Neural cell (in vitro differentiated cells): ENCODE results near the gene KLHL3. TPM values are rescaled to one million over a fixed set of nuclear protein-coding genes. Genes with fewer than 3 reads are reported as not detected.

Experiments used
- H2AFZ ChIP-seq: fragments of 200-600, 300-800 bp; sonication (generic), shearing (Covaris generic); 2 replicates; pipeline ENCODE4 v1.6.0; 2014; ENCODE audit warnings: low read depth, mild to moderate bottlenecking, antibody characterized with exemption, low read length, moderate library complexity
- H3F3A ChIP-seq: fragments of 200-600 bp; shearing (Covaris generic); 2 replicates; pipeline ENCODE4 v1.6.1; 2016; ENCODE audit warnings: mild to moderate bottlenecking, moderate library complexity, mixed read lengths, antibody characterized with exemption, low read length; ENCODE audit not compliant: insufficient read depth, poor library complexity, severe bottlenecking
- H3K27ac ChIP-seq: fragments of 200-600, 300-800 bp; sonication (generic), shearing (Covaris generic); 2 replicates; pipeline ENCODE4 v1.5.1; 2014; ENCODE audit warnings: mild to moderate bottlenecking, low read length, moderate library complexity
- H3K27me3 ChIP-seq: fragments of 300-800, 200-600 bp; sonication (generic), shearing (Covaris generic); 2 replicates; pipeline ENCODE4 v1.6.0; 2014; ENCODE audit warnings: mild to moderate bottlenecking, low read depth, low read length, moderate library complexity; ENCODE audit not compliant: insufficient read depth
- H3K36me3 ChIP-seq: fragments of 300-800, 200-600 bp; sonication (generic), shearing (Covaris generic); 2 replicates; pipeline ENCODE4 v1.5.1; 2014; ENCODE audit warnings: mild to moderate bottlenecking, antibody characterized with exemption, low read length, moderate library complexity; ENCODE audit not compliant: insufficient read depth
- H3K4me2 ChIP-seq: fragments of 300-800, 200-600 bp; sonication (generic), shearing (Covaris generic); 2 replicates; pipeline ENCODE4 v1.6.0; 2014; ENCODE audit warnings: mild to moderate bottlenecking, low read length
- H3K4me3 ChIP-seq: fragments of 300-800, 200-600 bp; sonication (generic), shearing (Covaris generic); 2 replicates; pipeline ENCODE4 v1.5.1; 2014; ENCODE audit warnings: mild to moderate bottlenecking, low read length, moderate library complexity
- H3K79me2 ChIP-seq: fragments of 200-600 bp; shearing (Covaris generic); replicated peaks from 2 replicates; pipeline ENCODE4 v1.6.0; 2014; ENCODE audit warnings: mild to moderate bottlenecking, low read length, moderate library complexity; ENCODE audit not compliant: insufficient read depth
- H3K9ac ChIP-seq: fragments of 300-800, 200-600 bp; sonication (generic), shearing (Covaris generic); 2 replicates; pipeline ENCODE4 v1.6.1; 2016; ENCODE audit warnings: mild to moderate bottlenecking, low read length, mixed read lengths
- H3K9me2 ChIP-seq: fragments of 200-600 bp; shearing (Covaris generic); 2 replicates; pipeline ENCODE4 v1.6.1; 2016; ENCODE audit warnings: mild to moderate bottlenecking, low read length, mixed read lengths; ENCODE audit not compliant: insufficient read depth
- H3K9me3 ChIP-seq: fragments of 200-600, 300-800 bp; sonication (generic), shearing (Covaris generic); 2 replicates; pipeline ENCODE4 v1.6.1; 2016; ENCODE audit warnings: mild to moderate bottlenecking, mixed run types, low read length, moderate library complexity, mixed read lengths
- H4K20me1 ChIP-seq: fragments of 200-600 bp; shearing (Covaris generic); 2 replicates; pipeline ENCODE4 v1.6.1; 2016; ENCODE audit warnings: mild to moderate bottlenecking, mixed run types; ENCODE audit not compliant: insufficient read depth
- EP300 ChIP-seq: fragments of 450-650 bp; conservative IDR thresholded peaks from 2 replicates; pipeline ENCODE4 v1.6.1; 2014; ENCODE audit warnings: antibody characterized with exemption, mild to moderate bottlenecking, moderate library complexity; ENCODE audit not compliant: poor library complexity, severe bottlenecking
- EZH2 ChIP-seq: fragments of 200-600, 300-800 bp; shearing (Covaris generic), sonication (generic); IDR thresholded peaks from 2 replicates; pipeline ENCODE4 v1.6.1; 2014; ENCODE audit warnings: antibody characterized with exemption, low read length, borderline replicate concordance, mild to moderate bottlenecking; ENCODE audit not compliant: insufficient read depth, poor library complexity, severe bottlenecking
- MXI1 ChIP-seq: fragments of 450-650 bp; conservative IDR thresholded peaks from 2 replicates; pipeline ENCODE4 v1.6.1; 2014; ENCODE audit warnings: antibody characterized with exemption, mild to moderate bottlenecking; ENCODE audit not compliant: poor library complexity, severe bottlenecking
- POLR2AphosphoS5 ChIP-seq: IDR thresholded peaks from 2 replicates; pipeline ENCODE4 v1.6.1; 2012
- RAD21 ChIP-seq: fragments of 450-650 bp; conservative IDR thresholded peaks from 2 replicates; pipeline ENCODE4 v1.6.1; 2014; ENCODE audit warnings: antibody characterized with exemption, mild to moderate bottlenecking, moderate library complexity
- SMC3 ChIP-seq: fragments of 450-650 bp; conservative IDR thresholded peaks from 2 replicates; pipeline ENCODE4 v1.6.1; 2014; ENCODE audit warnings: antibody characterized with exemption, mild to moderate bottlenecking, moderate library complexity; ENCODE audit not compliant: poor library complexity
- TAF1 ChIP-seq: IDR thresholded peaks from 2 replicates; pipeline ENCODE4 v1.6.1; 2012; ENCODE audit warnings: low read depth
- polyA minus RNA-seq: library from RNA; depleted of rRNA, polyadenylated mRNA; stranded (reverse); fragments of >200 nt; gene quantifications from 2 replicates; pipeline ENCODE4 v1.2.3, GENCODE V29; 2014
- polyA plus RNA-seq: library from polyadenylated mRNA; depleted of rRNA; stranded (reverse); fragments of >200 nt; gene quantifications from 2 replicates; pipeline ENCODE4 v1.2.3, GENCODE V29; 2014
- TF ChIP-seq, protein P1 (sequence below): IDR thresholded peaks from 2 replicates; pipeline ENCODE4 v1.6.1; 2012; ENCODE audit warnings: borderline replicate concordance
- TF ChIP-seq, protein P2 (sequence below): fragments of 450-650 bp; IDR thresholded peaks from 2 replicates; pipeline ENCODE4 v1.5.1; 2014; ENCODE audit warnings: antibody characterized with exemption, mild to moderate bottlenecking, moderate library complexity; ENCODE audit not compliant: poor library complexity, severe bottlenecking

KLHL3 gene, protein sequence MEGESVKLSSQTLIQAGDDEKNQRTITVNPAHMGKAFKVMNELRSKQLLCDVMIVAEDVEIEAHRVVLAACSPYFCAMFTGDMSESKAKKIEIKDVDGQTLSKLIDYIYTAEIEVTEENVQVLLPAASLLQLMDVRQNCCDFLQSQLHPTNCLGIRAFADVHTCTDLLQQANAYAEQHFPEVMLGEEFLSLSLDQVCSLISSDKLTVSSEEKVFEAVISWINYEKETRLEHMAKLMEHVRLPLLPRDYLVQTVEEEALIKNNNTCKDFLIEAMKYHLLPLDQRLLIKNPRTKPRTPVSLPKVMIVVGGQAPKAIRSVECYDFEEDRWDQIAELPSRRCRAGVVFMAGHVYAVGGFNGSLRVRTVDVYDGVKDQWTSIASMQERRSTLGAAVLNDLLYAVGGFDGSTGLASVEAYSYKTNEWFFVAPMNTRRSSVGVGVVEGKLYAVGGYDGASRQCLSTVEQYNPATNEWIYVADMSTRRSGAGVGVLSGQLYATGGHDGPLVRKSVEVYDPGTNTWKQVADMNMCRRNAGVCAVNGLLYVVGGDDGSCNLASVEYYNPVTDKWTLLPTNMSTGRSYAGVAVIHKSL
- polyA plus RNA-seq (10.9 and 12.9 TPM in 2 replicates), polyA minus RNA-seq (17.3 and 30.4 TPM in 2 replicates)

DNA sequence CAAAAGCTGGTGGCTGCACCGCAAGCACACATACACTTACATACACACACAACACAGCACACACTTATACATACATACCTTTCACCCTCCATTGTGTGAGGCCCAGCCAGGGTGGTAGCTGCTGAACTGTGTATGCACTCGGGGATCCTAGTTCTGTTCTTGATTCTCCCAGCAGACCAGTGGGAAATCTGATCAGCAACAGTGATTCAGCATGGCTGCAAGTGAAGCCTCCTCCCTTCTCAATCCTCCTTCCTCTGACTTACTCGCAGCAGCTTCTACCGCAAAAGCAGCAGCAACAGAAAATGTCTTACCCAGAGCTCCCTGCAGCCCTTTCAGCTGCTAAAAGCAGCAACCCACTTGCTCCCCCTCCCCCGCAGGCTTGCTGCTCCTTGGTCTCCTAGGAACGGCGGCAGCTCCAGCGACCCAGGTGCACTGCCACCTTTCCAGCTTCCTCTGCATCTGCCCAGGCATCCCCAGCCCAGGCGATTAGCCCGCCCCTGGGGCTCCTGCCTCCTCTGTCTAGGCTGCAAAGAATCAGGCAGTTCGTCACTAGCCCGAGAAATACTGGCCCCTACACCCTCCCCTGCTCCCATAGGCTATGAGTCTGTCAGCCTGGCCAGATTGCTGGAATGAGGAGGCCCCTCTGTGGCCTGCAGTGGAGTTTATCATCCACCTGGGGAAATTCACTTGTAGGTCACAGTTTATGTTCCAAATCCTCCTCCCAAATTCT lies at the start of gene KLHL3:
Gene KLHL3 (minus strand): TSS at position 535 of the 730 bp plus-strand sequence. CDS start 443 bp downstream, at position 92.
- peak within 1 kb of the TSS; percentile 79 for H3K4me3 ChIP-seq
- peak within 1 kb of the TSS; percentile 82 for H3K4me2 ChIP-seq
- H3K79me2 ChIP-seq = peaks cover 27% of the 10 kb centered on the region
- H4K20me1 ChIP-seq = no peaks in the 10 kb centered on the region
- H3K9ac ChIP-seq = peak within 1 kb of the TSS; percentile 83
- no peaks in the 10 kb centered on the region for H3K9me3 ChIP-seq
- peak within 1 kb of the TSS; percentile 88 for H3K27ac ChIP-seq
- peaks cover 5% of the 10 kb centered on the region for H3F3A ChIP-seq
- TF ChIP-seq TAF1 (peak; percentile 84), MXI1 (peak; percentile 49), EP300 (peak; percentile 44), EZH2 (no peak), RAD21 (peak; percentile 67), SMC3 (peak; percentile 62), POLR2AphosphoS5 (peak; percentile 59)
- TF ChIP-seq, protein P1, sequence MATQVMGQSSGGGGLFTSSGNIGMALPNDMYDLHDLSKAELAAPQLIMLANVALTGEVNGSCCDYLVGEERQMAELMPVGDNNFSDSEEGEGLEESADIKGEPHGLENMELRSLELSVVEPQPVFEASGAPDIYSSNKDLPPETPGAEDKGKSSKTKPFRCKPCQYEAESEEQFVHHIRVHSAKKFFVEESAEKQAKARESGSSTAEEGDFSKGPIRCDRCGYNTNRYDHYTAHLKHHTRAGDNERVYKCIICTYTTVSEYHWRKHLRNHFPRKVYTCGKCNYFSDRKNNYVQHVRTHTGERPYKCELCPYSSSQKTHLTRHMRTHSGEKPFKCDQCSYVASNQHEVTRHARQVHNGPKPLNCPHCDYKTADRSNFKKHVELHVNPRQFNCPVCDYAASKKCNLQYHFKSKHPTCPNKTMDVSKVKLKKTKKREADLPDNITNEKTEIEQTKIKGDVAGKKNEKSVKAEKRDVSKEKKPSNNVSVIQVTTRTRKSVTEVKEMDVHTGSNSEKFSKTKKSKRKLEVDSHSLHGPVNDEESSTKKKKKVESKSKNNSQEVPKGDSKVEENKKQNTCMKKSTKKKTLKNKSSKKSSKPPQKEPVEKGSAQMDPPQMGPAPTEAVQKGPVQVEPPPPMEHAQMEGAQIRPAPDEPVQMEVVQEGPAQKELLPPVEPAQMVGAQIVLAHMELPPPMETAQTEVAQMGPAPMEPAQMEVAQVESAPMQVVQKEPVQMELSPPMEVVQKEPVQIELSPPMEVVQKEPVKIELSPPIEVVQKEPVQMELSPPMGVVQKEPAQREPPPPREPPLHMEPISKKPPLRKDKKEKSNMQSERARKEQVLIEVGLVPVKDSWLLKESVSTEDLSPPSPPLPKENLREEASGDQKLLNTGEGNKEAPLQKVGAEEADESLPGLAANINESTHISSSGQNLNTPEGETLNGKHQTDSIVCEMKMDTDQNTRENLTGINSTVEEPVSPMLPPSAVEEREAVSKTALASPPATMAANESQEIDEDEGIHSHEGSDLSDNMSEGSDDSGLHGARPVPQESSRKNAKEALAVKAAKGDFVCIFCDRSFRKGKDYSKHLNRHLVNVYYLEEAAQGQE = peak; percentile 68
- TF ChIP-seq, protein P2, sequence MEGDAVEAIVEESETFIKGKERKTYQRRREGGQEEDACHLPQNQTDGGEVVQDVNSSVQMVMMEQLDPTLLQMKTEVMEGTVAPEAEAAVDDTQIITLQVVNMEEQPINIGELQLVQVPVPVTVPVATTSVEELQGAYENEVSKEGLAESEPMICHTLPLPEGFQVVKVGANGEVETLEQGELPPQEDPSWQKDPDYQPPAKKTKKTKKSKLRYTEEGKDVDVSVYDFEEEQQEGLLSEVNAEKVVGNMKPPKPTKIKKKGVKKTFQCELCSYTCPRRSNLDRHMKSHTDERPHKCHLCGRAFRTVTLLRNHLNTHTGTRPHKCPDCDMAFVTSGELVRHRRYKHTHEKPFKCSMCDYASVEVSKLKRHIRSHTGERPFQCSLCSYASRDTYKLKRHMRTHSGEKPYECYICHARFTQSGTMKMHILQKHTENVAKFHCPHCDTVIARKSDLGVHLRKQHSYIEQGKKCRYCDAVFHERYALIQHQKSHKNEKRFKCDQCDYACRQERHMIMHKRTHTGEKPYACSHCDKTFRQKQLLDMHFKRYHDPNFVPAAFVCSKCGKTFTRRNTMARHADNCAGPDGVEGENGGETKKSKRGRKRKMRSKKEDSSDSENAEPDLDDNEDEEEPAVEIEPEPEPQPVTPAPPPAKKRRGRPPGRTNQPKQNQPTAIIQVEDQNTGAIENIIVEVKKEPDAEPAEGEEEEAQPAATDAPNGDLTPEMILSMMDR = peak; percentile 64
- no peaks in the 10 kb centered on the region for H3K36me3 ChIP-seq
- H3K27me3 ChIP-seq = no peaks in the 10 kb centered on the region
- peak within 1 kb of the TSS; percentile 69 for H2AFZ ChIP-seq
- H3K9me2 ChIP-seq = no peaks in the 10 kb centered on the region

DNA sequence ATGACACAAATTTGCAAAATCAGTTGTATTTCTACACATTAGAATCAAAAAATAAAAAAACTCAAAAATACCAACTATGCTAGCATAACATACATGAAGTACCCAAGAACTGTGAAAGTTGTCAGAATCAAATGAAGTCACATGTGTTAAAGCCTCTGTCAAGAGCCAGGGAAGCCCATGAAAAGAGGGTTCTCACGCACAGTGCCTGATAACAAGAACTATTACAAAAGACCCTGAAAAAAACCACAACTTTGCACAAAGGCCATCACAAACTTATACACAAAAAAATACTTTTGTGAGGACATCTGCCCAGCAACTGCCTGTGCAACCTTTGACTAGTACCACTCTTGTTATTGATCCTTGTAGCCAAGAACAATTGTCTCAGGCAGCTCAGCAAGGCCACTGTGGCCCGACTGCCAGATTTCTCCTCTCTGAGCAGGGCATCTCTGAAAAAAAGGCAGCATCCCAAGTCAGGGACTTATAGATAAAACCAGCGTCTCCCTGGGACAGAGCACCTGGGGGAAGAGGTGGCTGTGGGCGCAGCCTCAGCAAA lies 47.2 kb upstream of the KLHL3 start:
- Histone ChIP-seq H3K36me3 (no peaks in the 10 kb centered on the region), H3K79me2 (no peaks in the 10 kb centered on the region), H3K27me3 (no peaks in the 10 kb centered on the region), H3K9me3 (no peaks in the 10 kb centered on the region), H3K4me3 (no peak overlapping the region), H2AFZ (no peak overlapping the region), H3K4me2 (no peak overlapping the region), H3K27ac (no peak overlapping the region), H3K9ac (no peak overlapping the region), H3F3A (no peaks in the 10 kb centered on the region), H3K9me2 (no peaks in the 10 kb centered on the region), H4K20me1 (no peaks in the 10 kb centered on the region)
- TF ChIP-seq, protein P1 = no peak
- TF ChIP-seq POLR2AphosphoS5 (no peak), SMC3 (no peak), EP300 (no peak), RAD21 (no peak), MXI1 (no peak), TAF1 (no peak), EZH2 (no peak)
- TF ChIP-seq, protein P2 = no peak
